T-cell (primary cell): ENCODE results near the gene ZNF3. TPM values are rescaled to one million over a fixed set of nuclear protein-coding genes. Genes with fewer than 3 reads are reported as not detected.

ENCODE experiments used
- ATAC-seq, 4 experiments: fragments of 200-7000 bp in 3 of 4; fragments of 150-1000 bp in 1 of 4; cut with Tn5 transposase; replicated peaks in 1 of 4; 1 replicate in 3 of 4; 2 replicates in 1 of 4; pipeline ENCODE4 v1.10.0; 2021; ENCODE audit warnings: moderate library complexity in 3 of 4, mild to moderate bottlenecking in 2 of 4, moderate number of reproducible peaks in 1 of 4
- CTCF ChIA-PET, 2 donors: fragments of 300-600 bp; sonication (Branson Sonifier 250); formaldehyde crosslinking; loops; one replicate each; lab custom pipeline; 2022; ENCODE audit warnings: antibody characterized with exemption in 2 of 2; lab: Charles Lee
- POLR2A ChIA-PET, 2 donors: fragments of 300-600 bp; sonication (Branson Sonifier 250); formaldehyde crosslinking; loops; one replicate each; lab custom pipeline; 2022; ENCODE audit warnings: antibody characterized with exemption in 2 of 2; lab: Charles Lee
- DNase-seq, 35 experiments: peaks; one replicate each; pipeline versions ENCODE4 v3.0.0 to v3.0.0-alpha.2; 2013 to 2023
- H3K27ac ChIP-seq: one replicate; pipeline ENCODE4 v1.5.1; 2013; ENCODE audit warnings: low read length
- H3K27me3 ChIP-seq, 2 experiments: replicated peaks in 1 of 2; 1 replicate in 1 of 2; 2 replicates in 1 of 2; pipeline versions ENCODE4 v1.6.1 to v1.7.0; 2013; ENCODE audit warnings: low read length in 1 of 2, mixed read lengths in 1 of 2; ENCODE audit not compliant: control insufficient read depth in 2 of 2, insufficient read depth in 2 of 2; ENCODE audit errors: extremely low read depth in 1 of 2
- H3K36me3 ChIP-seq, 2 donors: 1 replicate in 1 of 2; 2 replicates in 1 of 2; pipeline versions ENCODE4 v1.6.1 to v1.7.0; 2013; ENCODE audit warnings: low read length in 1 of 2; ENCODE audit not compliant: control insufficient read depth in 2 of 2, insufficient read depth in 1 of 2; ENCODE audit errors: extremely low read depth in 1 of 2
- H3K4me1 ChIP-seq, 2 experiments: 1 replicate in 1 of 2; 2 replicates in 1 of 2; pipeline versions ENCODE4 v1.6.1 to v1.7.0; 2013; ENCODE audit warnings: low read length in 2 of 2, mixed read lengths in 1 of 2; ENCODE audit not compliant: insufficient read depth in 2 of 2, control insufficient read depth in 1 of 2; ENCODE audit errors: extremely low read depth in 1 of 2
- H3K4me3 ChIP-seq, 2 donors: 1 replicate in 1 of 2; 2 replicates in 1 of 2; pipeline versions ENCODE4 v1.5.1 to v1.7.0; 2013; ENCODE audit warnings: mild to moderate bottlenecking in 2 of 2, low read length in 1 of 2, moderate library complexity in 1 of 2; ENCODE audit not compliant: control insufficient read depth in 1 of 2; ENCODE audit errors: extremely low read depth in 1 of 2
- H3K9me3 ChIP-seq: 2 replicates; pipeline ENCODE4 v1.7.0; 2013
- H3K27ac Mint-ChIP-seq, 2 donors: one replicate each; pipeline ENCODE4 v1.8.0; 2020 to 2021; ENCODE audit warnings: mild to moderate bottlenecking in 2 of 2, mixed read lengths in 2 of 2
- H3K27me3 Mint-ChIP-seq, 2 donors: one replicate each; pipeline ENCODE4 v1.8.0; 2021 to 2022; ENCODE audit warnings: mixed read lengths in 2 of 2
- H3K36me3 Mint-ChIP-seq: one replicate; pipeline ENCODE4 v1.8.0; 2021; ENCODE audit warnings: mixed read lengths
- H3K4me1 Mint-ChIP-seq, 3 donors: one replicate each; pipeline ENCODE4 v1.8.0; 2020 to 2022; ENCODE audit warnings: mixed read lengths in 3 of 3, mild to moderate bottlenecking in 1 of 3
- H3K4me3 Mint-ChIP-seq, 3 donors: one replicate each; pipeline ENCODE4 v1.8.0; 2020 to 2022; ENCODE audit warnings: mild to moderate bottlenecking in 3 of 3, mixed read lengths in 3 of 3, moderate library complexity in 3 of 3
- H3K9me3 Mint-ChIP-seq, 3 donors: one replicate each; pipeline ENCODE4 v1.8.0; 2020 to 2022; ENCODE audit warnings: mixed read lengths in 3 of 3
- WGBS: methylation state at CpG from one replicate; pipeline ENCODE4 v1.1.5; 2013; ENCODE audit warnings: missing lambda C conversion rate; ENCODE audit not compliant: insufficient coverage; 5-methylcytosine and 5-hydroxymethylcytosine counted together
- total RNA-seq, 35 experiments: library from RNA in 6 of 35; stranded (reverse) in 6 of 35; fragments of 120-200 nt in 1 of 35; gene quantifications; one replicate each; pipeline versions ENCODE4 v1.2.1 to v1.2.4 and lab custom pipeline; 2013 to 2026

Gene ZNF3
- total RNA-seq, 5 donors from 2014 or later (not counting 1 experiment from before 2014, with no cell fraction given) = 31.7 to 39.2 (median 35.4) TPM

DNA sequence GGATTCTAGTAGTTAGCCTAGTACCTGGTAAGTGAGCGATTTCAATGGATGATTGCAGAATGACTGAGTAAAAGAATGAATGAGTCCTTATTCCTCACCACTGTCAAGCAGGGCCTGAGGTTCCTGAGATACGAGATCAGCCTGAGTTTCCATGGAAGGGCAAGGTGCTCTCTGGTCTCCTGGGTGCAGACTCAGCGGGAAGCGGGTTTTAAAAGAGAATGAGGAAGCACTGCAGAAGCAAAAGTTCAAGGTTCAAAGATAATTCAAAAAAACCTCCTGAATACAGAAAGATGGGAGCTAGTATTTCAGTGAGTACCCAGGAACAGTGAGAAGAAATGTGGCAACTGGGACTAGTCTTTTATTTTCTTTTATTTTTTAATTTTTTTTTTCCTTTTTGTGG, 4.3 kb downstream of the ZNF3 start:
- Histone ChIP-seq H3K9me3 (no peaks in the 10 kb centered on the region), H3K4me1 (peaks cover 4 to 17% of the 10 kb centered on the region in 2 experiments), H3K27me3 (no peaks in the 10 kb centered on the region), H3K36me3 (peaks cover 17 to 67% of the 10 kb centered on the region in 2 donors), H3K27ac (no peak overlapping the region), H3K4me3 (no peak overlapping the region)
- Mint-ChIP-seq H3K4me1 (peaks cover 23 to 32% (median 30%) of the 10 kb centered on the region in 3 donors), H3K27me3 (no peaks in the 10 kb centered on the region), H3K4me3 (peak overlapping the region in 1 of 3 donors; percentile 34), H3K36me3 (peaks cover 54% of the 10 kb centered on the region), H3K9me3 (peaks cover 3 to 4% (median 3%) of the 10 kb centered on the region in 3 donors), H3K27ac (no peak overlapping the region)
- DNase-seq (no peak), ATAC-seq (no peak)
- WGBS = no CpG with 5 or more reads among the region's 4 CpGs
- POLR2A ChIA-PET = interaction anchor here (0.5 to 0.7 kb wide), 2 partner anchors 9 to 34 kb away, joined by 3 to 11 read pairs; no protein-coding TSS in a partner anchor
- CTCF ChIA-PET = interaction anchor here in 1 of 2 donors (0.6 kb wide), 1 partner anchor 507 kb away, joined by 3 read pairs; no protein-coding TSS in a partner anchor

GRCh38 chr7:100075418-100075817, 6.1 kb downstream of the ZNF3 start:
- H3K36me3 ChIP-seq = peaks cover 35 to 85% of the 10 kb centered on the region in 2 donors
- no peak for ATAC-seq
- Mint-ChIP-seq H3K4me1 (peaks cover 11 to 19% (median 16%) of the 10 kb centered on the region in 3 donors), H3K4me3 (no peak overlapping the region), H3K36me3 (peaks cover 72% of the 10 kb centered on the region), H3K9me3 (peaks cover 11 to 21% (median 18%) of the 10 kb centered on the region in 3 donors), H3K27me3 (no peaks in the 10 kb centered on the region), H3K27ac (no peak overlapping the region)
- ChIA-PET CTCF (no interaction called here), POLR2A (no interaction called here)
- no peak for DNase-seq
- H3K27ac ChIP-seq = no peak overlapping the region
- H3K27me3 ChIP-seq = no peaks in the 10 kb centered on the region
- peaks cover 0 to 4% of the 10 kb centered on the region in 2 experiments for H3K4me1 ChIP-seq
- H3K4me3 ChIP-seq = no peak overlapping the region
- WGBS = 95% methylated on average over 5 of the region's 6 CpGs
- peaks cover 5% of the 10 kb centered on the region for H3K9me3 ChIP-seq

GRCh38 chr7:100074841-100075240, 6.7 kb downstream of the ZNF3 start:
- ChIA-PET CTCF (no interaction called here), POLR2A (interaction anchor here in 1 of 2 donors (1.0 kb wide), 1 partner anchor 11 kb away, joined by 5 read pairs; no protein-coding TSS in a partner anchor)
- 90% methylated on average over 2 of the region's 7 CpGs for WGBS
- peaks cover 5% of the 10 kb centered on the region for H3K9me3 ChIP-seq
- Mint-ChIP-seq H3K36me3 (peaks cover 78% of the 10 kb centered on the region), H3K4me1 (peaks cover 7 to 15% (median 11%) of the 10 kb centered on the region in 3 donors), H3K9me3 (peaks cover 11 to 22% (median 20%) of the 10 kb centered on the region in 3 donors), H3K4me3 (no peak overlapping the region), H3K27me3 (no peaks in the 10 kb centered on the region), H3K27ac (no peak overlapping the region)
- ATAC-seq (no peak), DNase-seq (no peak)
- no peaks in the 10 kb centered on the region for H3K4me1 ChIP-seq
- H3K27me3 ChIP-seq = no peaks in the 10 kb centered on the region
- H3K36me3 ChIP-seq = peaks cover 38 to 90% of the 10 kb centered on the region in 2 donors
- H3K4me3 ChIP-seq = no peak overlapping the region
- H3K27ac ChIP-seq = no peak overlapping the region

- DNase-seq (no peak), ATAC-seq (no peak)
- POLR2A ChIA-PET = interaction anchor here in 1 of 2 donors (0.6 kb wide), 1 partner anchor 319 kb away, joined by 3 read pairs; no protein-coding TSS in a partner anchor
- CTCF ChIA-PET = interaction anchor here in 1 of 2 donors (0.6 kb wide), 1 partner anchor 1112 kb away, joined by 3 read pairs; no protein-coding TSS in a partner anchor
- H3K4me3 ChIP-seq = no peak overlapping the region
- H3K27ac Mint-ChIP-seq = no peak overlapping the region
- 100% methylated on average over 9 of the region's 10 CpGs for WGBS
- H3K27ac ChIP-seq = no peak overlapping the region
- peaks cover 11 to 22% (median 20%) of the 10 kb centered on the region in 3 donors for H3K9me3 Mint-ChIP-seq
- H3K9me3 ChIP-seq = peaks cover 5% of the 10 kb centered on the region
- peaks cover 75% of the 10 kb centered on the region for H3K36me3 Mint-ChIP-seq
- no peaks in the 10 kb centered on the region for H3K27me3 ChIP-seq
- H3K4me1 ChIP-seq = no peaks in the 10 kb centered on the region
- no peak overlapping the region for H3K4me3 Mint-ChIP-seq
- peaks cover 0 to 4% (median 0%) of the 10 kb centered on the region in 3 donors for H3K4me1 Mint-ChIP-seq
- no peaks in the 10 kb centered on the region for H3K27me3 Mint-ChIP-seq
- peaks cover 44 to 74% of the 10 kb centered on the region in 2 donors for H3K36me3 ChIP-seq
These were observed 9.1 kb downstream of the ZNF3 start for GRCh38 chr7:100072462-100072861.

DNA sequence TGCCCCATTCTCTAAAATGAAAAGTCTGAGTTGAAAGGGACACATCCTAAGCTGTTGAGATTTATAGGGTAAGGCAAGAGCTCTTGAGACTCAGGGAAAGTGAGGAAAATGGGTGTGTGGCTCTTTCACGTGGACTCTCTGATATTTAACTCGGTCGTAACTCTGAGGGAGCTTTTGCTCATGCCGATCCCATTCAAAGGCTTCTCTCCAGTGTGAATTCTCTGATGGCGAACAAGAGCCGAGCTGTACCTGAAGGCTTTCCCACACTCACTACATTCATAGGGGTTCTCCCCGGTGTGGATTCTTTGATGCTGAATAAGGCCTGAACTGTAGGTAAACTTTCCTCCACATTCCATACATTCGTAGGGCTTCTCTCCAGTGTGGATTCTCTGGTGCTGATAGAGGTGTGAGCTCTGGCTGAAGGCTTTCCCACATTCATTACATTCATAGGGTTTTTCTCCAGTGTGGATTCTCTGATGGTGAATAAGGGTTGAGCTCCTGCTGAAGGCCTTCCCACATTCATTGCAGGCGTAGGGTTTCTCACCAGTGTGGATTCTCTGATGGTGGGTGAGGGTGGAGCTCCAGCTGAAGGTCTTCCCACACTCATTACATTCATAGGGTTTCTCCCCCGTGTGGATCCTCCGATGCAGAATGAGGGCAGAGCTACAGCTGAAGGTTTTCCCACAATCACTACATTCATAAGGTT, 10.4 kb downstream of the ZNF3 start:
- H3K4me1 Mint-ChIP-seq = no peaks in the 10 kb centered on the region
- ATAC-seq = no peak
- Histone ChIP-seq H3K4me1 (no peaks in the 10 kb centered on the region), H3K36me3 (peaks cover 42 to 63% of the 10 kb centered on the region in 2 donors), H3K4me3 (peak overlapping the region in 1 of 2 donors; percentile 11), H3K27me3 (no peaks in the 10 kb centered on the region), H3K27ac (no peak overlapping the region), H3K9me3 (peaks cover 5% of the 10 kb centered on the region)
- 96% methylated on average over 4 of the region's 11 CpGs for WGBS
- no peak for DNase-seq
- peaks cover 11 to 22% (median 20%) of the 10 kb centered on the region in 3 donors for H3K9me3 Mint-ChIP-seq
- H3K27ac Mint-ChIP-seq = no peak overlapping the region
- ChIA-PET CTCF (interaction anchor here in 1 of 2 donors (0.6 to 0.7 kb wide), 2 partner anchors 29 to 79 kb away, joined by 3 read pairs; no protein-coding TSS in a partner anchor), POLR2A (interaction anchor here in 1 of 2 donors (0.5 kb wide), 1 partner anchor 19 kb away, joined by 3 read pairs; no protein-coding TSS in a partner anchor)
- no peaks in the 10 kb centered on the region for H3K27me3 Mint-ChIP-seq
- peaks cover 71% of the 10 kb centered on the region for H3K36me3 Mint-ChIP-seq
- no peak overlapping the region for H3K4me3 Mint-ChIP-seq

DNA sequence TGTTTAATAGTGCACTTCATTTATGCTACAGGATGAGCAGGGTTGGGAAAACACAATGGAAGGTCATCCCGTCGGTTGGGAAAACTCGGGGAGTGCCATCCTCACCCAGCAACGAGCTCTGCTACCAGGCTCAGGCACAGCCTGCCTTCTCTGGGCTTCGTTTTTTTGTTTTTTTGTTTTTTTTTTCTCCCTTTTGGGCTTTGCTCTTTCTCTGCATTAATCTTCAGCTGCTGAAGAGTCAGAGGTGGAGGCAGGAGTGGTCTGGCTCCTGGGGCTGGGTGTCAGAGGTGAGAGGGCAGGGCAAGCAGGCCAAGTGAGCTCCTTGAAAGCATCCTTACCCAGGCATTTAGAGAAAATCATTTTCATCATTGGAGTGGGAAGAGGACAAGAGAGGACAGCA, 11.5 kb downstream of the ZNF3 start:
- peaks cover 5% of the 10 kb centered on the region for H3K9me3 ChIP-seq
- WGBS = no CpG with 5 or more reads among the region's 5 CpGs
- no peak overlapping the region for H3K4me3 ChIP-seq
- no peak overlapping the region for H3K27ac Mint-ChIP-seq
- H3K27me3 ChIP-seq = no peaks in the 10 kb centered on the region
- no peaks in the 10 kb centered on the region for H3K4me1 ChIP-seq
- no peak overlapping the region for H3K27ac ChIP-seq
- peaks cover 60% of the 10 kb centered on the region for H3K36me3 Mint-ChIP-seq
- ATAC-seq (no peak), DNase-seq (no peak)
- H3K9me3 Mint-ChIP-seq = peaks cover 11 to 22% (median 20%) of the 10 kb centered on the region in 3 donors
- H3K4me1 Mint-ChIP-seq = no peaks in the 10 kb centered on the region
- CTCF ChIA-PET = interaction anchor here (0.7 kb wide), 2 partner anchors 80 to 174 kb away, joined by 6 to 8 read pairs; no protein-coding TSS in a partner anchor
- no peaks in the 10 kb centered on the region for H3K27me3 Mint-ChIP-seq
- POLR2A ChIA-PET = interaction anchor here (0.6 to 0.7 kb wide), 2 partner anchors 30 to 452 kb away, joined by 5 to 7 read pairs; no protein-coding TSS in a partner anchor
- H3K4me3 Mint-ChIP-seq = no peak overlapping the region
- H3K36me3 ChIP-seq = peaks cover 42 to 52% of the 10 kb centered on the region in 2 donors
